BLaER1 treated with 17β-estradiol and CSF1 and Interleukin-3, amounts not matched to agents 10 nM and 100 nM (cell line): ENCODE measurements around the gene MYO18B.
"Not testable (repeated sequence)": the region's sequence is repeated elsewhere in the genome, so short reads cannot be mapped to it uniquely, and the experiment has no call there.

ENCODE experiments used
- H3K27ac ChIP-seq, 11 experiments: shearing (Covaris generic); formaldehyde crosslinking; 2 replicates each; pipeline ENCODE4 v1.8.1; 2022
- H3K27me3 ChIP-seq, 11 experiments: shearing (Covaris generic); formaldehyde crosslinking; 2 replicates each; pipeline ENCODE4 v1.8.1; 2022
- H3K36me3 ChIP-seq, 11 experiments: shearing (Covaris generic); formaldehyde crosslinking; 2 replicates each; pipeline ENCODE4 v1.8.1; 2022
- H3K4me1 ChIP-seq, 10 experiments: shearing (Covaris generic); formaldehyde crosslinking; 2 replicates each; pipeline ENCODE4 v1.8.1; 2022
- H3K4me2 ChIP-seq, 11 experiments: shearing (Covaris generic); formaldehyde crosslinking; 2 replicates each; pipeline ENCODE4 v1.8.1; 2022
- H3K4me3 ChIP-seq, 10 experiments: shearing (Covaris generic); formaldehyde crosslinking; 2 replicates each; pipeline ENCODE4 v1.8.1; 2022
- H3K9ac ChIP-seq, 11 experiments: shearing (Covaris generic); formaldehyde crosslinking; 2 replicates each; pipeline ENCODE4 v1.8.1; 2022
- H3K9me3 ChIP-seq, 11 experiments: shearing (Covaris generic); formaldehyde crosslinking; replicated peaks in 1 of 11; 2 replicates each; pipeline ENCODE4 v1.8.1; 2022
- H4K20me1 ChIP-seq, 11 experiments: shearing (Covaris generic); formaldehyde crosslinking; 2 replicates each; pipeline ENCODE4 v1.8.1; 2022
- Cebpa-rat ChIP-seq, 11 experiments: shearing (Covaris generic); IDR thresholded peaks; 2 replicates each; pipeline ENCODE4 v1.8.1; 2022

MYO18B gene

GRCh38 chr22:25979968-25980367 is 238.0 kb downstream of the MYO18B start:
- Histone ChIP-seq H3K4me1 (peaks cover 7 to 16% (median 13%) of the 10 kb centered on the region in 10 experiments; a peak in 17 of 20 replicates), H3K4me3 (no peak overlapping the region), H3K27me3 (no peaks in the 10 kb centered on the region), H3K9me3 (peaks cover 6 to 23% (median 18%) of the 10 kb centered on the region in 11 experiments; a peak in 20 of 22 replicates), H4K20me1 (no peaks in the 10 kb centered on the region), H3K4me2 (no peak overlapping the region), H3K27ac (no peak overlapping the region), H3K9ac (no peak overlapping the region), H3K36me3 (no peaks in the 10 kb centered on the region)
- TF ChIP-seq Cebpa-rat (IDR thresholded peaks at IDR 0.05) = no peak

GRCh38 chr22:25984911-25985310 is 242.9 kb downstream of the MYO18B start:
- H3K9ac ChIP-seq, H3K4me2 ChIP-seq, H3K27ac ChIP-seq, H4K20me1 ChIP-seq, H3K36me3 ChIP-seq, H3K4me3 ChIP-seq, H3K27me3 ChIP-seq: not testable (repeated sequence)
- H3K4me1 ChIP-seq = peaks cover 18 to 33% (median 28%) of the 10 kb centered on the region in 10 experiments
- peaks cover 6 to 23% (median 18%) of the 10 kb centered on the region in 11 experiments; a peak in 20 of 22 replicates for H3K9me3 ChIP-seq

GRCh38 chr22:25987948-25988347 is 246.0 kb downstream of the MYO18B start:
- Histone ChIP-seq H3K9ac (peak overlapping the region in 1 of 11 experiments; percentile 38; a peak in 1 of 22 replicates), H3K4me2 (peak overlapping the region; percentile 50 to 76 (median 64)), H3K4me3 (no peak overlapping the region), H3K36me3 (no peaks in the 10 kb centered on the region), H3K27me3 (no peaks in the 10 kb centered on the region), H3K27ac (peak overlapping the region in 9 of 11 experiments; percentile 24 to 74 (median 58); a peak in 14 of 22 replicates), H4K20me1 (no peaks in the 10 kb centered on the region), H3K4me1 (peaks cover 11 to 17% (median 14%) of the 10 kb centered on the region in 10 experiments), H3K9me3 (peaks cover 0 to 5% (median 2%) of the 10 kb centered on the region in 11 experiments; a peak in 10 of 22 replicates)
- TF ChIP-seq Cebpa-rat (IDR thresholded peaks at IDR 0.05) = no peak

DNA sequence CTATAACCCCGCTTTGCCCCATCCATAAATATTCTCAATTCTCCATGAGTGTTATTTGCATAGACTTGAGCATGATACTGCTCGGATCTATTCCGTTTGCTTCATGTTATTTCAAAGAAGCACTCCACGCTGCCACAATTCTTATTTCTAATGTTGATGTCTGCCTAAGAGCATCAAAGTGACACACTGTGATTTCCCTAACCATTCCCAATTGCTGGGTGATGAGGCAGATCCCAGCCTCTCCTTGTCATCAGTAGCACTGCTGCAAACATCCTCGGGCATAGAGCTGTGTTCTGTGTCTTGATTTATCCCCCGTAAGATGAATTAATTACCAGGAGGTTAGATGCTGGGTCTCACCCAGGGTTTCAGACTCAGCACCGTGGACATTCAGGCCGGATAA is 249.0 kb downstream of the MYO18B start:
- no peaks in the 10 kb centered on the region for H3K27me3 ChIP-seq
- H3K27ac ChIP-seq = no peak overlapping the region
- no peaks in the 10 kb centered on the region for H4K20me1 ChIP-seq
- no peak for TF ChIP-seq Cebpa-rat (IDR thresholded peaks at IDR 0.05)
- H3K4me2 ChIP-seq = no peak overlapping the region
- H3K9me3 ChIP-seq = no peaks in the 10 kb centered on the region
- H3K4me1 ChIP-seq = peaks cover 11 to 29% (median 20%) of the 10 kb centered on the region in 10 experiments
- H3K36me3 ChIP-seq = no peaks in the 10 kb centered on the region
- H3K9ac ChIP-seq = no peak overlapping the region
- H3K4me3 ChIP-seq = no peak overlapping the region

GRCh38 chr22:25992331-25992730 is 250.3 kb downstream of the MYO18B start:
- Histone ChIP-seq H3K27me3 (no peaks in the 10 kb centered on the region), H3K27ac (no peak overlapping the region), H3K36me3 (no peaks in the 10 kb centered on the region), H3K9me3 (no peaks in the 10 kb centered on the region), H3K9ac (no peak overlapping the region), H4K20me1 (no peaks in the 10 kb centered on the region), H3K4me3 (no peak overlapping the region), H3K4me1 (peaks cover 23 to 41% (median 33%) of the 10 kb centered on the region in 10 experiments), H3K4me2 (no peak overlapping the region)
- TF ChIP-seq Cebpa-rat (IDR thresholded peaks at IDR 0.05) = no peak

DNA sequence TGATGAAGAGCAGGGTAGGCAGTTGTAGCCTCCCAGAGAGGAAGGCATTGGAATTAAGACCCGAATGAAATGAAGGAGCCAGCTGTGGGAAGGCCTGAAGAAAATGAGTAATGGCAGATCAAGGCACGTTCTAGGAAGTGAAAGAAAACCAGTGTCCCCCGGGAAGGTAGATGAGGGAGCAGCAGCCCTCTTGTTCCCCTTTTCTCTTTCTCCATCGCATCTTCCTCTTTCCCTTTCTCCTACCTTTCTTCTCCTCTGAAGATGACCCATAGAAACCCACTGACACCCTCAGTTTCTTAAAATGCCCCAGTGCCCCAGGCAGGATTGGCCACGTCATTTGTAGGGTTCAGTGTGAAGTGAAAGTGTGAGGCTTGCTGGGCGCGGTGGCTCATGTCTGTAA is 254.7 kb downstream of the MYO18B start:
- Histone ChIP-seq H3K36me3 (no peaks in the 10 kb centered on the region), H3K27me3 (no peaks in the 10 kb centered on the region), H4K20me1 (no peaks in the 10 kb centered on the region; a peak in 1 of 22 replicates), H3K4me1 (peaks cover 12 to 36% (median 22%) of the 10 kb centered on the region in 10 experiments), H3K4me3 (no peak overlapping the region), H3K9me3 (no peaks in the 10 kb centered on the region), H3K9ac (no peak overlapping the region), H3K4me2 (peak overlapping the region; percentile 19 to 71 (median 60)), H3K27ac (0 out of 22 replicates have a peak overlapping the region, but pooled peaks of 1 of the 11 experiments have one; percentile 25)
- no peak for TF ChIP-seq Cebpa-rat (IDR thresholded peaks at IDR 0.05)

- Histone ChIP-seq H3K36me3 (no peaks in the 10 kb centered on the region), H3K27me3 (no peaks in the 10 kb centered on the region), H4K20me1 (no peaks in the 10 kb centered on the region; a peak in 1 of 22 replicates), H3K4me3 (no peak overlapping the region), H3K9ac (no peak overlapping the region), H3K4me1 (peaks cover 12 to 35% (median 22%) of the 10 kb centered on the region in 10 experiments), H3K9me3 (no peaks in the 10 kb centered on the region), H3K4me2 (no peak overlapping the region), H3K27ac (no peak overlapping the region)
- no peak for TF ChIP-seq Cebpa-rat (IDR thresholded peaks at IDR 0.05)
Measured at GRCh38 chr22:25997886-25998775, 256.1 kb downstream of the MYO18B start.

GRCh38 chr22:26002456-26002855 is 260.5 kb downstream of the MYO18B start:
- Histone ChIP-seq H3K36me3 (no peaks in the 10 kb centered on the region), H3K4me2 (no peak overlapping the region), H4K20me1 (no peaks in the 10 kb centered on the region; a peak in 1 of 22 replicates), H3K9ac (no peak overlapping the region), H3K27ac (no peak overlapping the region), H3K9me3 (peaks cover 0 to 9% (median 6%) of the 10 kb centered on the region in 11 experiments; a peak in 8 of 22 replicates), H3K4me1 (peaks cover 0 to 8% (median 0%) of the 10 kb centered on the region in 10 experiments; a peak in 3 of 20 replicates), H3K4me3 (no peak overlapping the region), H3K27me3 (no peaks in the 10 kb centered on the region)
- TF ChIP-seq Cebpa-rat (IDR thresholded peaks at IDR 0.05) = no peak

DNA sequence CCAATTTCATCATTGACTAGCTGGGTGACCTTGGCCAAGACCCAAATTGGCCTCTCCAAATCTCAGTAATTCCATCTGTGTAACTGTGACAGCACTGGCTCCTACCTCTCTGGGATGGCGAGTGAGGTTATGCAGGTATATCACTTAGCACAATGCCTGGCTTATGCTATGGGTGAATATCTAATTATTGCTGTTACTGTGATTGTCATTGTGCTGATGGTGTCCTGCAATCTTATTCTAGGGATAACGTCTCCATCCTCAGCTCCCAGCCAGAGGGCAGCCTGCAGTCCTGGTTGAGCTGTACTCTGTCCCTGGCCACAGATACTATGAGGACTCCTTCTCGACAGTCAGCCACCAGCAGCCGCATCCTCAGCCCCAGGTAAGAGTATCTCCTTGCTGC is 262.5 kb downstream of the MYO18B start:
- Histone ChIP-seq H3K9me3 (peaks cover 0 to 9% (median 6%) of the 10 kb centered on the region in 11 experiments; a peak in 8 of 22 replicates), H3K27ac (no peak overlapping the region), H3K36me3 (no peaks in the 10 kb centered on the region), H3K27me3 (no peaks in the 10 kb centered on the region), H3K4me2 (no peak overlapping the region), H4K20me1 (no peaks in the 10 kb centered on the region), H3K4me1 (no peaks in the 10 kb centered on the region), H3K9ac (no peak overlapping the region), H3K4me3 (no peak overlapping the region)
- no peak for TF ChIP-seq Cebpa-rat (IDR thresholded peaks at IDR 0.05)
